Naive thymus-derived CD4-positive, alpha-beta T cell (primary cell): ENCODE data around the gene F7. TPM values are rescaled to one million over a fixed set of nuclear protein-coding genes. Genes with fewer than 3 reads are reported as not detected.
"Not testable (repeated sequence)": the region's sequence is repeated elsewhere in the genome, so short reads cannot be mapped to it uniquely, and the experiment has no call there.

ENCODE experiments used
- ATAC-seq: fragments of 150-1000 bp; cut with Tn5 transposase; 2 replicates; pipeline ENCODE4 v1.10.0; 2021; ENCODE audit warnings: mild to moderate bottlenecking, moderate library complexity
- CTCF ChIA-PET: fragments of 350-600 bp; sonication (Branson Sonifier 250); formaldehyde crosslinking; loops from one replicate; lab custom pipeline; 2021; ENCODE audit warnings: antibody characterized with exemption; lab: Charles Lee
- POLR2A ChIA-PET: fragments of 350-600 bp; sonication (Branson Sonifier 250); formaldehyde crosslinking; loops from one replicate; lab custom pipeline; 2021; ENCODE audit warnings: antibody characterized with exemption, inconsistent platforms; lab: Charles Lee
- DNase-seq, 9 donors: peaks; one replicate each; pipeline versions ENCODE4 v3.0.0 to v3.0.0-alpha.2; 2020 to 2022; ENCODE audit warnings: mixed read lengths in 1 of 9
- H3K27ac ChIP-seq: one replicate; pipeline ENCODE4 v1.7.0; 2013; ENCODE audit warnings: mild to moderate bottlenecking, low read depth, low read length, moderate library complexity
- H3K27me3 ChIP-seq, 2 donors: one replicate each; pipeline ENCODE4 v1.7.0; 2013; ENCODE audit warnings: low read length in 2 of 2, mild to moderate bottlenecking in 2 of 2, moderate library complexity in 2 of 2; ENCODE audit not compliant: control insufficient read depth in 2 of 2, insufficient read depth in 2 of 2
- H3K36me3 ChIP-seq, 3 experiments: 1 replicate in 2 of 3; 2 replicates in 1 of 3; pipeline ENCODE4 v1.7.0; 2013; ENCODE audit warnings: low read length in 3 of 3, mild to moderate bottlenecking in 3 of 3, moderate library complexity in 1 of 3; ENCODE audit not compliant: insufficient read depth in 3 of 3, control insufficient read depth in 2 of 3
- H3K4me1 ChIP-seq, 2 donors: one replicate each; pipeline ENCODE4 v1.7.0; 2013; ENCODE audit warnings: low read length in 2 of 2, mild to moderate bottlenecking in 2 of 2, moderate library complexity in 1 of 2; ENCODE audit not compliant: control insufficient read depth in 2 of 2, insufficient read depth in 2 of 2
- H3K4me3 ChIP-seq: 2 replicates; pipeline ENCODE4 v1.7.0; 2013; ENCODE audit warnings: mild to moderate bottlenecking, low read length
- H3K9me3 ChIP-seq, 3 experiments: 1 replicate in 2 of 3; 2 replicates in 1 of 3; pipeline ENCODE4 v1.7.0; 2013; ENCODE audit warnings: low read length in 3 of 3; ENCODE audit not compliant: control insufficient read depth in 2 of 3
- H3K27ac Mint-ChIP-seq, 9 donors: one replicate each; pipeline ENCODE4 v1.8.0; 2020 to 2022; ENCODE audit warnings: mixed read lengths in 9 of 9, mild to moderate bottlenecking in 8 of 9, moderate library complexity in 5 of 9, inconsistent platforms in 2 of 9
- H3K27me3 Mint-ChIP-seq, 5 donors: one replicate each; pipeline ENCODE4 v1.8.0; 2021 to 2022; ENCODE audit warnings: mixed read lengths in 5 of 5, mild to moderate bottlenecking in 1 of 5
- H3K36me3 Mint-ChIP-seq, 5 donors: one replicate each; pipeline ENCODE4 v1.8.0; 2020 to 2022; ENCODE audit warnings: mixed read lengths in 5 of 5, mild to moderate bottlenecking in 3 of 5, inconsistent platforms in 1 of 5
- H3K4me1 Mint-ChIP-seq, 7 donors: one replicate each; pipeline ENCODE4 v1.8.0; 2020 to 2022; ENCODE audit warnings: mixed read lengths in 7 of 7, mild to moderate bottlenecking in 3 of 7, inconsistent platforms in 1 of 7
- H3K4me3 Mint-ChIP-seq, 10 donors: one replicate each; pipeline ENCODE4 v1.8.0; 2020 to 2022; ENCODE audit warnings: mild to moderate bottlenecking in 10 of 10, mixed read lengths in 10 of 10, moderate library complexity in 6 of 10, inconsistent platforms in 2 of 10
- H3K9me3 Mint-ChIP-seq, 11 donors: one replicate each; pipeline ENCODE4 v1.8.0; 2020 to 2022; ENCODE audit warnings: mixed read lengths in 11 of 11, mild to moderate bottlenecking in 4 of 11, inconsistent platforms in 1 of 11, moderate library complexity in 1 of 11
- intact Hi-C, 2 donors: fragments of 100-400 bp; cut with micrococcal nuclease; formaldehyde crosslinking; loops; one replicate each; pipeline ENCODE4 v1.15.1; 2023
- polyA plus RNA-seq, 2 donors: library from polyadenylated mRNA; unstranded; fragments of 300-500 nt; fragmentation: Illumina TruSeq; gene quantifications; one replicate each; pipeline ENCODE4 v1.2.3, GENCODE V29; 2021
- total RNA-seq, 6 experiments: library from RNA in 5 of 6; stranded (reverse) in 5 of 6; gene quantifications; 1 replicate in 5 of 6; 2 replicates in 1 of 6; pipeline ENCODE4 v1.2.3 and lab custom pipeline; 2021 to 2026

Gene F7
- total RNA-seq (under 1 TPM in 1 of 5 experiments, not detected in 4; 0.40 TPM), polyA plus RNA-seq (not detected), total RNA-seq (lab: John Stamatoyannopoulos, UW) (not detected)

DNA sequence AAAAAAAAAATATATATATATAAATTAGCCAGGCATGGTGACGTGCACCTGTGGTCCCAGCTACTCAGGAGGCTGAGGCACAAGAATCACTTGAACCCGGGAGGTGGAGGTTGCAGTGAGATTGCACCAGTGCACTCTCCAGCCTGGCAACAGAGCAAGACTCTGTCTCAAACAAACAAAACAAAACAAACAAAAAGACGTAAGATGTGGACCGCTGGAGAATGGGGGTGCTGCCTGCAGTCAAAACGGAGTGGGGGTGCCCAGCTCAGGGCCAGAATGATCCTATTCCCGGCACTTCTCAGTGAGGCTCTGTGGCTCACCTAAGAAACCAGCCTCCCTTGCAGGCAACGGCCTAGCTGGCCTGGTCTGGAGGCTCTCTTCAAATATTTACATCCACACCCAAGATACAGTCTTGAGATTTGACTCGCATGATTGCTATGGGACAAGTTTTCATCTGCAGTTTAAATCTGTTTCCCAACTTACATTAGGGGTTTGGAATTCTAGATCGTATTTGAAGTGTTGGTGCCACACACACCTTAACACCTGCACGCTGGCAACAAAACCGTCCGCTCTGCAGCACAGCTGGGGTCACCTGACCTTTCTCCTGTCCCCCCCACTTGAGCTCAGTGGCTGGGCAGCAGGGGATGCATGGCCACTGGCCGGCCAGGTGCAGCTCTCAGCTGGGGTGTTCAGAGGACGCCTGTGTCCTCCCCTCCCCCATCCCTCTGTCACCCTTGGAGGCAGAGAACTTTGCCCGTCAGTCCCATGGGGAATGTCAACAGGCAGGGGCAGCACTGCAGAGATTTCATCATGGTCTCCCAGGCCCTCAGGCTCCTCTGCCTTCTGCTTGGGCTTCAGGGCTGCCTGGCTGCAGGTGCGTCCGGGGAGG lies at the start of gene F7:
F7 (plus strand) TSS at position 760 of the 889 bp plus-strand sequence; CDS start at position 811, 51 bp downstream.
- POLR2A ChIA-PET: no interaction called here
- Histone ChIP-seq H3K36me3 (no peaks in the 10 kb centered on the region), H3K4me3 (no peak within 1 kb of the TSS), H3K27me3 (peaks cover 0 to 8% of the 10 kb centered on the region in 2 donors), H3K9me3 (no peaks in the 10 kb centered on the region), H3K27ac (no peak within 1 kb of the TSS), H3K4me1 (peaks cover 0 to 6% of the 10 kb centered on the region in 2 donors)
- H3K4me3 Mint-ChIP-seq: no peak within 1 kb of the TSS
- H3K27ac Mint-ChIP-seq: no peak within 1 kb of the TSS
- no peaks in the 10 kb centered on the region for H3K36me3 Mint-ChIP-seq
- intact Hi-C loops: no loop called here
- H3K27me3 Mint-ChIP-seq: peaks cover 0 to 4% (median 0%) of the 10 kb centered on the region in 5 donors
- DNase-seq: no peak
- H3K9me3 Mint-ChIP-seq: no peaks in the 10 kb centered on the region
- H3K4me1 Mint-ChIP-seq: peaks cover 0 to 6% (median 0%) of the 10 kb centered on the region in 7 donors
- CTCF ChIA-PET: no interaction called here
- ATAC-seq: no peak

DNA sequence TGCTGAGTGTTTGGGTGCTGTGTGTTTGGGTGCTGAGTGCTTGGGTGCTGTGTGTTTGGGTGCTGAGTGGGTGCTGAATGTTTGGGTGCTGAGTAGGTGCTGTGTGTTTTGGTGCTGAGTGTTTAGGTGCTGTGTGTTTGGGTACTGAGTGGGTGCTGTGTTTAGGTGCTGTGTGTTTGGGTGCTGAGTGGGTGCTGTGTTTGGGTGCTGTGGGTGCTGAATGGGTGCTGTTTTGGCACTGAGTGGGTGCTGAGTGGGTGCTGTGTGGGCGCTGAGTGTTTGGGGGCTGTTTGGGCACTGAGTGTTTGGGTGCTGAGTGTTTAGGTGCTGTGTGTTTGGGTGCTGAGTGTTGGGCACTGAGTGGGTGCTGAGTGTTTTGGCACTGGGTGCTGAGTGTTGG lies 48.5 kb upstream of the F7 start:
- intact Hi-C loops: no loop called here
- no peak overlapping the region for H3K4me3 ChIP-seq
- Mint-ChIP-seq H3K36me3 (peaks cover 0 to 18% (median 5%) of the 10 kb centered on the region in 5 donors), H3K27ac (no peak overlapping the region), H3K4me3 (no peak overlapping the region), H3K27me3 (no peaks in the 10 kb centered on the region), H3K4me1 (no peaks in the 10 kb centered on the region), H3K9me3 (no peaks in the 10 kb centered on the region)
- H3K9me3 ChIP-seq: no peaks in the 10 kb centered on the region
- POLR2A ChIA-PET: no interaction called here
- ATAC-seq (no peak), DNase-seq (no peak)
- H3K36me3 ChIP-seq: no peaks in the 10 kb centered on the region
- no peaks in the 10 kb centered on the region for H3K27me3 ChIP-seq
- no peaks in the 10 kb centered on the region for H3K4me1 ChIP-seq
- CTCF ChIA-PET: no interaction called here
- no peak overlapping the region for H3K27ac ChIP-seq

DNA sequence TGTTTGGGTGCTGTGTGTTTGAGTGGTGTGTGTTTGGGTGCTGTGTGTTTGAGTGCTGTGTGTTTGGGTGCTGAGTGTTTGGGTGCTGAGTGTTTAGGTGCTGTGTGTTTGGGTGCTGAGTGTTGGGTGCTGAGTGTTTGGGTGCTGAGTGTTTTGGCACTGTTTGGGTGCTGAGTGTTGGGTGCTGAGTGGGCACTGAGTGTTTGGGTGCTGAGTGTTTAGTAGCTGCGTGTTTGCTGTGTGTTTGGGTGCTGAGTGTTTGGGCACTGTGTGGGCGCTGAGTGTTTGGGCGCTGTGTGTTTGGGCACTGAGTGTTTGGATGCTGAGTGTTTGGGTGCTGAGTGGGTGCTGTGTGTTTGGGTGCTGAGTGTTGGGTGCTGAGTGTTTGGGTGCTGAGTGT lies 48.0 kb upstream of the F7 start:
- H3K9me3 ChIP-seq, ATAC-seq, H3K4me3 ChIP-seq, H3K27ac ChIP-seq, POLR2A ChIA-PET, H3K4me3 Mint-ChIP-seq, H3K9me3 Mint-ChIP-seq, H3K4me1 Mint-ChIP-seq, CTCF ChIA-PET, H3K27me3 ChIP-seq, DNase-seq, H3K27ac Mint-ChIP-seq, intact Hi-C loops, H3K27me3 Mint-ChIP-seq, H3K36me3 ChIP-seq, H3K4me1 ChIP-seq: not testable (repeated sequence)
- peaks cover 0 to 17% (median 5%) of the 10 kb centered on the region in 5 donors for H3K36me3 Mint-ChIP-seq

DNA sequence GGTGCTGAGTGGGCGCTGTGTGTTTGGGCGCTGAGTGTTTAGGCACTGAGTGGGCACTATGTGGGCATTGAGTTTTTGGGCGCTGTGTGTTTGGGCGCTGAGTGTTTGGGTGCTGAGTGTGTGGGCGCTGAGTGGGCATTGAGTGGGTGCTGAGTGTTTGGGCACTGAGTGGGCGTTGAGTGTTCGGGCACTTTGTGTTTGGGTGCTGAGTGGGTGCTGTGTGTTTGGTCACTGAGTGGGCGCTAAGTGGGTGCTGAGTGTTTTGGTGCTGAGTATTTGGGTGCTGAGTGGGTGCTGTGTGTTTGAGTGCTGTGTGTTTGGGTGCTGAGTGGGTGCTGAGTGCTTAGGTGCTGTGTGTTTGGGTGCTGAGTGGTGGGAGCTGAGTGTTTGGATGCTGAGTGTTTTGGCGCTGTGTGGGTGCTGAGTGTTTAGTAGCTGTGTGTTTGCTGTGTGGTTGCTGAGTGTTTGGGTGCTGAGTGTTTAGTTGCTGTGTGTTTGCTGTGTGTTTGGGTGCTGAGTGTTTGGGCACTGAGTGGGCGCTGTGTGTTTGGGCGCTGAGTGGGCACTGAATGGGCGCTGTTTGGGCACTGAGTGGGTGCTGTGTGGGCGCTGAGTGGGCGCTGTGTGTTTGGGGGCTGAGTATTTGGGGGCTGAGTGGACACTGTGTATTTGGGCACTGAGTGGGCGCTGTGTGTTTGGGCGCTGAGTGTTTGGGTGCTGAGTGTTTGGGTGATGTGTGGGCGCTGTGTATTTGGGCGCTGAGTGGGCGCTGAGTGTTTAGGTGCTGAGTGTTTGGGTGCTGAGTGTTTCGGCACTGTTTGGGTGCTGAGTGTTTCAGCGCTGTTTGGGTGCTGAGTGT lies 47.2 kb upstream of the F7 start:
- no peaks in the 10 kb centered on the region for H3K4me1 ChIP-seq
- no peaks in the 10 kb centered on the region for H3K27me3 ChIP-seq
- intact Hi-C loops: no loop called here
- Mint-ChIP-seq H3K27ac (no peak overlapping the region), H3K4me1 (no peaks in the 10 kb centered on the region), H3K4me3 (no peak overlapping the region), H3K9me3 (no peaks in the 10 kb centered on the region), H3K27me3 (no peaks in the 10 kb centered on the region), H3K36me3 (peaks cover 0 to 14% (median 0%) of the 10 kb centered on the region in 5 donors)
- ATAC-seq (no peak), DNase-seq (no peak)
- ChIA-PET POLR2A (no interaction called here), CTCF (no interaction called here)
- H3K27ac ChIP-seq: no peak overlapping the region
- H3K4me3 ChIP-seq: no peak overlapping the region
- H3K36me3 ChIP-seq: peaks cover 0 to 6% (median 0%) of the 10 kb centered on the region in 3 experiments
- no peaks in the 10 kb centered on the region for H3K9me3 ChIP-seq

DNA sequence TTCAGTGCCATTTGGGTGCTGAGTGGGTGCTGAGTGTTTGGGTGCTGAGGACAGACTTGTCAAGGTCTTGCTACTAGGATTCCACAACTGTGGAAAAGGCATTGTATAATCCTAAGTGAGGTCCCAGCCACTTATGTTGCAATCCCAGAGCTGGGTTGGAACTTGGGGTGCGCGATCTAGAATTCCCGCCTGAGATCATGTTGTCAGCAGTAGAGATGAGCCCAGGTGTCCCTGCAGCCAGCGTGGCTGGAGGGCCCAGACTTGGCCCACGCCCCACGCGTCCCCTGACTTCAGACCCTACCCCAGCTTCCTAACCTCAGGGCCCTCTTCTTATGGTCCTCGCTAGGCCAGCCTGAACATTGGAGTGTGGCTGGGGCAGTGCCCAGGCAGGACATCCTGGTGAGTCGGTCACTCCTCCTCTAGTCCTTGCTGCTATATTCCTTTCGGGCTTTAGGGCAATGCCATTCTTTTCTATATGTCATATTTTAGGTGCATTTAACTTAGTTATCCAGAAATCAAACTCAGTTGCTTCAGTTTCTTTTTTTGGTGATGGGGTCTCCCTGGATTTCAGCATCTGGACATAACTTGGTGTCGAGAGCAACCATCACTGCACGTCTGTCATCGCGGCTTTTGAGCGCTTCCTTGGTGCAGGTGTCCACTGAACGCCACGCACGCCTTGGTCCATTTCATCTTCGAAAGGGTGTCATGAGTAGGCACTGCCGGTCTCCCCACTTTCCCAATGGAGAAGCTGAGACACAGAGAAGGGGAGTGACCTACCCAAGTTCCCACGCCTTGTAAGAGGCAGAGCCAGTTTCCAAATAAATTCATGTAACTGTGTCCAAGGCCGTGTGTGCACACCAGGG lies 46.4 kb upstream of the F7 start:
- Histone ChIP-seq H3K9me3 (no peaks in the 10 kb centered on the region), H3K27me3 (no peaks in the 10 kb centered on the region), H3K36me3 (peaks cover 0 to 8% (median 0%) of the 10 kb centered on the region in 3 experiments), H3K4me1 (no peaks in the 10 kb centered on the region), H3K27ac (no peak overlapping the region), H3K4me3 (no peak overlapping the region)
- ChIA-PET CTCF (interaction anchor here (0.6 kb wide), 1 partner anchor 28 kb away, joined by 6 read pairs; no protein-coding TSS in a partner anchor), POLR2A (no interaction called here)
- intact Hi-C loops: no loop called here
- Mint-ChIP-seq H3K4me3 (no peak overlapping the region), H3K36me3 (peaks cover 0 to 11% (median 0%) of the 10 kb centered on the region in 5 donors), H3K9me3 (no peaks in the 10 kb centered on the region), H3K27me3 (no peaks in the 10 kb centered on the region), H3K27ac (no peak overlapping the region), H3K4me1 (no peaks in the 10 kb centered on the region)
- no peak for DNase-seq
- no peak for ATAC-seq

DNA sequence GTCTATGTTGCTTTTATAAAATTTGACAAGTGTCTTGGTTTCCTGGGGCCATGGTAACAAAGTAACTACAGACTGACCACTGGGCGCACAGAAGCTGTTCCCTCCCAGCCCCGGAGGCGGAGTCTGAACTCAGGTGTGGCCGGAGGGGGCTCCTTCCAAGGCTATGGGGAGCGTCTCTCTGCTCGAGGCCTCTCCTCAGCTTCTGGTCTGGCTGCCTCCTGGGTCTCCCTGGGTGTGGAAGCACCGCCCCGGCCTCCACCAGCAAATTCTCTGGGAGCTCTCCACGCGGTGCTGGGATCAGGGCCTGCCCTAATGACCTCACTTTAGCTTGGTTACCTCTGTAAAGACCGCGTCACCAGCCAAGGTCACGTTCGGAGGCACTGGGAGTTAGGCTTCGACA lies 45.7 kb upstream of the F7 start:
- intact Hi-C loops: no loop called here
- POLR2A ChIA-PET: no interaction called here
- H3K4me3 Mint-ChIP-seq: no peak overlapping the region
- Histone ChIP-seq H3K36me3 (peaks cover 0 to 14% (median 0%) of the 10 kb centered on the region in 3 experiments), H3K9me3 (no peaks in the 10 kb centered on the region), H3K4me3 (no peak overlapping the region), H3K27ac (no peak overlapping the region), H3K4me1 (no peaks in the 10 kb centered on the region), H3K27me3 (no peaks in the 10 kb centered on the region)
- CTCF ChIA-PET: interaction anchor here (0.6 kb wide), 1 partner anchor 28 kb away, joined by 6 read pairs; no protein-coding TSS in a partner anchor
- no peak overlapping the region for H3K27ac Mint-ChIP-seq
- DNase-seq (no peak), ATAC-seq (no peak)
- H3K9me3 Mint-ChIP-seq: no peaks in the 10 kb centered on the region
- H3K36me3 Mint-ChIP-seq: peaks cover 0 to 16% (median 0%) of the 10 kb centered on the region in 5 donors
- no peaks in the 10 kb centered on the region for H3K4me1 Mint-ChIP-seq
- no peaks in the 10 kb centered on the region for H3K27me3 Mint-ChIP-seq
